Left colon (tissue), 2 donors: ENCODE data around the gene PARP9. TPM values are rescaled to one million over a fixed set of nuclear protein-coding genes. Genes with fewer than 3 reads are reported as not detected.
A peak's percentile ranks its signal among the peaks of the same experiment; 100 is the strongest.
"Not testable (repeated sequence)": the region's sequence is repeated elsewhere in the genome, so short reads cannot be mapped to it uniquely, and the experiment has no call there.

Experiments
- ATAC-seq: fragments of 200-7000 bp; cut with Tn5 transposase; one replicate; pipeline ENCODE4 v1.9.1; 2020; ENCODE audit warnings: mild to moderate bottlenecking, moderate library complexity
- DNase-seq, 2 donors: peaks; one replicate each; pipeline ENCODE4 v3.0.0-alpha.2; 2020
- intact Hi-C, 2 donors: fragments of 100-400 bp; cut with DNase I in 1 of 2; cut with micrococcal nuclease in 1 of 2; formaldehyde crosslinking; loops; one replicate each; pipeline versions ENCODE4 v1.11.2 to v1.14.0; 2022; cut with DNase I, micrococcal nuclease
- total RNA-seq, 2 donors: library from RNA; stranded (reverse); fragmentation: NEBNext Ultra II Directional; extraction: Animal tissue kit (Norgen Biotek cat#: 25700); gene quantifications; one replicate each; pipeline ENCODE4 v1.2.1, GENCODE V29; 2021
- donor health status: DM: no; HTN: no; CAD: no.
- donor health status: DM: yes; HTN: yes; CAD: no.

PARP9 gene
- total RNA-seq, 2 donors from 2014 or later, result 22.4 to 48.2 TPM

GRCh38 chr3:122578069-122578740, 14.1 kb upstream of the PARP9 start:
- DNase-seq (no peak), ATAC-seq (no peak)
- intact Hi-C loops, result no loop called here

- ATAC-seq (peak; percentile 46), DNase-seq (peak in 1 of 2 donors; percentile 34)
- intact Hi-C loops, result no loop called here
These were observed 13.4 kb upstream of the PARP9 start, which contains the start of gene PARP15 for GRCh38 chr3:122577409-122578031. TSS of gene PARP15 (plus strand) at chr3:122577650. CDS start at chr3:122577668, 18 bp downstream.

GRCh38 chr3:122576174-122576940, 12.3 kb upstream of the PARP9 start:
- intact Hi-C loops, result no loop called here
- DNase-seq (no peak), ATAC-seq (peak; percentile 11)

GRCh38 chr3:122572940-122573412, 8.9 kb upstream of the PARP9 start:
- ATAC-seq (peak; percentile 44), DNase-seq (no peak)
- intact Hi-C loops, result no loop called here

DNA sequence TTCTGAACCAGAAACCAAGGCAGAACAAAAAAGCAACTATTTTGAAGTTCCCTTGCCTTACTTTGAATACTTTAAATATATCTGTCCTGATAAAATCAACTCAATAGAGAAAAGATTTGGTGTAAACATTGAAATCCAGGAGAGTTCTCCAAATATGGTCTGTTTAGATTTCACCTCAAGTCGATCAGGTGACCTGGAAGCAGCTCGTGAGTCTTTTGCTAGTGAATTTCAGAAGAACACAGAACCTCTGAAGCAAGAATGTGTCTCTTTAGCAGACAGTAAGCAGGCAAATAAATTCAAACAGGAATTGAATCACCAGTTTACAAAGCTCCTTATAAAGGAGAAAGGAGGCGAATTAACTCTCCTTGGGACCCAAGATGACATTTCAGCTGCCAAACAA, 4.7 kb upstream of the PARP9 start:
- DNase-seq (no peak), ATAC-seq (no peak)
- intact Hi-C loops, result no loop called here

- ATAC-seq, DNase-seq, intact Hi-C loops: not testable (repeated sequence)
These were observed 4.0 kb upstream of the PARP9 start for GRCh38 chr3:122568131-122568530.

DNA sequence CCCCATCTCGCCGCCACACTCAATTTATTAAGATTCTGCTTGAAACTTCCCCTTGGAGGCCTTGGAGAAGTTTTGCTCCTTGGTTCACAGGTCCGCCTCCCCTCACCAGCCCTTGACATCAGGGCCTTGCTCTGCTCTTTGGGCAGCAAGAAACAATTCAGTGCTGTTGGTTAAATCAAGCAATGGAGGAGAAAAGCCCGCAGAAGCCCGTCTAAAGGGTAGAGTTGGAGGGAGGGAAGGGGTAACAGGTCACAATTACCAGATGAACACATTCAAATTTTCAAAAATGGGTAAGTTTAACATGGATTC, 429 bp downstream of the PARP9 start:
- DNase-seq (peak in 1 of 2 donors; percentile 21), ATAC-seq (peak; percentile 20)
- intact Hi-C loops, result loop anchor here in 1 of 2 donors (5.0 kb wide), 1 partner anchor 119 kb away; the partner anchor contains the start of gene PARP14

GRCh38 chr3:122562923-122563716, 980 bp downstream of the PARP9 start:
- ATAC-seq (no peak), DNase-seq (no peak)
- intact Hi-C loops, result loop anchor here in 1 of 2 donors (5.0 kb wide), 1 partner anchor 119 kb away; the partner anchor contains the start of gene PARP14

- ATAC-seq (peak; percentile 12), DNase-seq (peak in 1 of 2 donors; percentile 53)
- intact Hi-C loops, result loop anchor here in 1 of 2 donors (5.0 kb wide), 1 partner anchor 122 kb away; the partner anchor contains the start of gene PARP14
These were observed 3.4 kb downstream of the PARP9 start for GRCh38 chr3:122560680-122561079.

GRCh38 chr3:122559906-122560305, 4.2 kb downstream of the PARP9 start:
- ATAC-seq (no peak), DNase-seq (no peak)
- intact Hi-C loops, result loop anchor here in 1 of 2 donors (5.0 kb wide), 1 partner anchor 122 kb away; the partner anchor contains the start of gene PARP14

DNA sequence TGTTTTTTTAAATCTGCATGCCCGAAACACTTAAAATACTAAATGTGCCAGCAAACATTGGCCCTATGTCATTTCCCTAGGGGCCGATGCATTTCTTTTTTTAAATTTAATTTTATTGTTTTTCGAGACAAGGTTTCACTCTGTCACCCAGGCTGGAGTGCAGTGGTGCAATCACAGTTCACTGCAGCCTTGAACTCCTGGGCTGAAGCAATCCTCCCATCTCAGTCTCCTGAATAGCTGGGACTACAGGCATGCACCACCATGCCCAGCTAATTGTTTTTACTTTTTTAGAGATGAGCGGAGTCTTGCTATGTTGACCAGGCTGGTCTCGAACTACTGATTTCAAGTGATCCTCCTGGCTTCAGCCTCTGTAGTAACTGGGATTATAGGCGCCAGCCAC, 5.5 kb downstream of the PARP9 start:
- ATAC-seq (no peak), DNase-seq (no peak)
- intact Hi-C loops, result no loop called here

DNA sequence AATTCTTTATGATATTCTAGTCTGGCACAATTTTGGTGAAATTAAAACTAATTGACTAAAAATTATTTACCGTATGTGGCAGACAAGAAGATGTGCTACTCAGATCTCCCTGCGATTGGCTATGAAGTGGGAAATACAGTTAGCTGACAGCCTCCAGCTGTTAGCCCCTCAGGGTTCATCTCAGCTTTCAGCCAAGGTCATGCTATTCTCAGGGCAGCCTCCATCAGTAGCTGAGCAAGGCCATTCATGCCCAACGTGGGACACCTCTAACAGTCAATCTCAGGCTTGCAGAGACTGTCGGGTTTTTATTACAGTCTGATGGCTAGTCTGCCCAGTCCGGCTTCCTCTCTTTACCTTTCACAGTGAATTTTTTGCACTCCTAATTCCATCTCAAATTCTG, 6.7 kb downstream of the PARP9 start:
- no peak for DNase-seq
- intact Hi-C loops, result no loop called here
- ATAC-seq, result no peak

DNA sequence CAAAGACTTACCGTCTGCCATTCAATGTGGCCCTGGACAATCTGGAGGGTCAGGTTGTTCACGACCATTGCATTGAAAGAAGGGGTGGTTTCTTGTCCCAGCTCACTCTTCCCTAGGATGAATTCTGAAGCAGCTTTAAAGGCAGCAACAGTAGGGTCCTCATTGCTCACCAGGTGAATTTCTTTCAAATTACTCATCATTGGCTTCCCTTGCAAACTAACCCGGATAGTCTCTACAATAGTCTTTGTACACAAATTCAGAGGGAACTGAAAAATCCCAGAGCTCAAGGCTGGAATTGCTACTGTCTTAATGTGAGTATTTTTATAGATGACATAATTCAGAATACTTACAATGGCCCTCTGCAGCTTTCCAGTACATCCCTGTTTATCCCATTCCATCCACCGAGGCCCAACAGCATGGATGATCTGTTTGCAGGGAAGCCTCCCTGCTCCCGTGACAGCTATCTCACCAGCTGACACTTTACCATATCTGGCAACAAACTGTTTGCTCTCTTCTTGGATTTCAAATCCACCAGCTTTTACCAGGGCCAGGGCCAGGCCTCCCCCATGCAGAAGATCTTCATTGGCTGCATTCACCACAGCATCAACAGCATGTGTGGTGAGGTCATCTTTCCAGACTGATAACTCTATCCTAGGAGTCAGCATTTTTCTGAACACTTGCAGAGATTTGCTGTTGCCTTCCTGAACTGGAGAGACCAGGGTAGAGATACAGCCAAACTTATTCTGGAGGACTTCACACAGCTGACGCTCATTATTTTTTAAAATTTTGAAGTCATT, 8.6 kb downstream of the PARP9 start:
- DNase-seq (no peak), ATAC-seq (no peak)
- intact Hi-C loops, result no loop called here

GRCh38 chr3:122553171-122553570, 10.9 kb downstream of the PARP9 start:
- DNase-seq (no peak), ATAC-seq (no peak)
- intact Hi-C loops, result no loop called here

GRCh38 chr3:122548619-122549018, 15.5 kb downstream of the PARP9 start:
- no peak for ATAC-seq
- DNase-seq, result no peak
- intact Hi-C loops, result no loop called here

DNA sequence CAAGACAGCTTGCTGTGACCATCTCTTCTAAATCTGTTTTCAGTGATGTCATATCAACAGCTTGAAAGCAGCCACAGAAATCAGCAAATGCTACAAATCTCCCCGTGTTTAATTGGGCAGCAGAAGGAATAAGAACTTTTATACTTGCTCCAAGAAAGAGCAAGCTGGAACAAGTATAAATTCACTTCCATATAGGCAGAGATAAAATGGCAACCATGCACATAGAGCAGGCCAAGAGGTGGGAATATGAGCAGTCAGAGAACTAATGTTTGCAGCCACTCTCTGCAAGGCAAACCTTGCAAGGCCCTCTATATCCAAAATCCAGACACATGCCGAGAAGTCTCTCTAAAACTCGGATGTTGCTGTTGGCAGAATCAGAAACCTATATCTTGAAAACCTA, 16.0 kb downstream of the PARP9 start:
- DNase-seq, result no peak
- intact Hi-C loops, result no loop called here
- ATAC-seq, result no peak

GRCh38 chr3:122546151-122546550, 17.9 kb downstream of the PARP9 start:
- no peak for DNase-seq
- intact Hi-C loops, result no loop called here
- no peak for ATAC-seq

GRCh38 chr3:122538956-122539490, 25.1 kb downstream of the PARP9 start:
- no peak for DNase-seq
- intact Hi-C loops, result no loop called here
- ATAC-seq, result no peak
